T-helper 1 cell (primary cell): ENCODE data around the gene PRDM7.
"Not testable (repeated sequence)": the region's sequence is repeated elsewhere in the genome, so short reads cannot be mapped to it uniquely, and the experiment has no call there.

Source experiments
- DNase-seq, 5 donors: peaks; one replicate each; pipeline ENCODE4 v3.0.0-alpha.2; 2012 to 2020

The PRDM7 gene

DNA sequence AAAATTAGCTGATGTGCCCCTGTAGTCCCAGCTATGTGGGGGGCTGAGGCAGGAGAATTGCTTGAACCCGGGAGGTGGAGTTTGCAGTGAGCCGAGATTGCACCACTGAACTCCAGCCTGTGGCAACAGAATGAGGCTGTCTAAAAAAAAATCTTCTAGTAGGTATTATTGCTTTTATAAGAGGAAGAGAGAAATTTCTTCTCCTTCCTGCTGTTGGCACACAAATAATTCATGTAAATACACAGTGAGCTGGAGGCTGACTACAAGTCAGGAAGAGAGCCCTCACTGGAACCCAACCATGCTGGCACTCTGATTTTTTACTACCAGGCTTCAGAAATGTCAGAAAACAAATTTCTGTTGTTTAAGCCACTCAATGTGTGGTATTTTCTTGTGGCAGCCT lies 6.7 kb downstream of the PRDM7 start:
- no peak for DNase-seq

DNA sequence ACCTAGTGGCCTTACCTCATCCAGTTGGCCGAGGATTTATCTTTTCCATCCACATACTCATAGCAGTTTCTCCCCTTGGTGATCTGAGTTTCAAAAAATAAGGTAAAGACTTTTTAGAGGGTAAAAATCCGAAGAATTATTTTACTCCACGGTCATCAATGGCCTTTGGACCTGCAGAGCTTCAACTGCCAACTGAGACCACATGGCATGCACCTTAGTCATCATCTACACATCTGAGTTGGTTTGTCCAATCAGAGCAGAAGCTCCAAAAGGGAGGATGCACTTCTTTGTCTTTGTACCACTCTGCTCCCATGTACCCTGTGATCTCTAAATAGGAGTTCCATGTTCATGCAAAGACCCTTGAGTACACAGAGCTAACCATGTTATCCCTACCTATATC lies 15.7 kb downstream of the PRDM7 start:
- no peak for DNase-seq

- DNase-seq, result no peak
Measured at GRCh38 chr16:90057738-90058173, 19.4 kb downstream of the PRDM7 start.

DNA sequence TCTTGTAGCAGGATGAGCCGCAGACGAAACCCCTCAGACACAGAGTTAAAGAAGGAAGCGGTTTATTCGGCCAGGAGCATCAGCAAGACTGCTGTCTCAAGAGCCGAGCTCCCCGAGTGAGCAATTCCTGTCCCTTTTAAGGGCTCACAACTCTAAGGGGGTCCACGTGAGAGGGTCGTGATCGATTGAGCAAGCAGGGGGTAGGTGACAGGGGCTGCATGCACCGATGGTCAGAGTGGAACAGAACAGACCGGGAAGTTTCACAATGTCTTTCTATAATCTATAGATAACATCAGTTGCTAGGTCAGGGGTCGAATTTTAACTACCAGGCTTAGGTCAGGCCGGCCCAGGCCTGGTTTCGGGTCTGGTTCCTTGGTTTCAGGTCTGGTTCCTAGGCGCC lies 20.6 kb downstream of the PRDM7 start:
- not testable (repeated sequence) for DNase-seq

GRCh38 chr16:90055371-90055770 lies 21.8 kb downstream of the PRDM7 start:
- no peak for DNase-seq

DNA sequence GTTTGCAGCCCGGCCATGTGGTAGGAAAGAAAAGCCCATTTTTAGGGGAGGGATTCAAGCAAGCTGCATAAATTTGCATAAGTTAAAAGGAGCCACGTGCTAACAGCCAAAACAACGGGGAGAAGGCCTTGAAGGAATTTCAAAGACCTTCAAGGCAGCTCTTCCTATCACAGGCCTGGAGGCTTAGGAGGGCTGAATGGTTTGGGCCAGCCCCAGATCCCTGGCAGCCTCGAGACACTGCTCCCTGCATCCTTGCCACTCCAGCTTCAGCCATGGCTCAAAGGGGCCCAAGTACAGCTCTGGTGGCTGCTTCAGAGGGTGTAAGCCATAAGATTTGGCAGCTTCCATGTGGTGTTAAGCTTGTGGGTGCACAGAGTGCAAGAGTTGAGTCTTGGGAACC lies 22.6 kb downstream of the PRDM7 start:
- no peak for DNase-seq

GRCh38 chr16:90053902-90054500 lies 23.1 kb downstream of the PRDM7 start:
- no peak for DNase-seq

- no peak for DNase-seq
Measured at GRCh38 chr16:90050969-90051368, 26.2 kb downstream of the PRDM7 start.

DNA sequence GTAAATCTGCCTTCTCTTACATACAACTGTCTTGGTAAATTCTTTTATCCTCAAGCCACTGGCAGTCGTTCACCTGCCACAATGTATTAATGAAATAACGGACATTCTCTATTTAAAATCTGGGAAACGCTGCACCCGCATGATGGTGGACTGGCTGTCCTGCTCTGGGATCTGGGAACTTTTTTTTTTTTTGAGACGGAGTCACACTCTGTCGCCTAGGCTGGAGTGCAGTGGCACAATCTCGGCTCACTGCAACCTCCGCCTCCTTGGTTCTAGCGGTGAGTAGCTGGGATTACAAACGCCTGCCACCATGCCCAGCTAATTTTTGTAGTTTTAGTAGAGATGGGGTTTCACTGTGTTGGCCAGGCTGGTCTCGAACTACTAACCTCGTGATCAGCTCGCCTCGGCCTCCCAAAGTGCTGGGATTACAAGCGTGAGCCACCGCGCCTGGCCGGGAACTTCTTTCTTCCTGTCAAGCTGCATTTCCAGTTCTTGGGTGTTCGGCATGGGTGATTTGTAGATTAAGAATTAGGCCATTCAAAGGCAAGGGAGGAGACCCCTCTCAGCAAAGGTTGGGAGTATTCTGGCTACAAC lies 28.3 kb downstream of the PRDM7 start:
- no peak for DNase-seq

GRCh38 chr16:90048347-90048722 lies 28.8 kb downstream of the PRDM7 start:
- DNase-seq, result no peak

- peak in 2 of 5 donors; percentile 11 to 28 for DNase-seq
Measured at GRCh38 chr16:90047714-90048346, 29.3 kb downstream of the PRDM7 start.

- DNase-seq, result no peak
Measured at GRCh38 chr16:90046971-90047713, 30.0 kb downstream of the PRDM7 start.

DNA sequence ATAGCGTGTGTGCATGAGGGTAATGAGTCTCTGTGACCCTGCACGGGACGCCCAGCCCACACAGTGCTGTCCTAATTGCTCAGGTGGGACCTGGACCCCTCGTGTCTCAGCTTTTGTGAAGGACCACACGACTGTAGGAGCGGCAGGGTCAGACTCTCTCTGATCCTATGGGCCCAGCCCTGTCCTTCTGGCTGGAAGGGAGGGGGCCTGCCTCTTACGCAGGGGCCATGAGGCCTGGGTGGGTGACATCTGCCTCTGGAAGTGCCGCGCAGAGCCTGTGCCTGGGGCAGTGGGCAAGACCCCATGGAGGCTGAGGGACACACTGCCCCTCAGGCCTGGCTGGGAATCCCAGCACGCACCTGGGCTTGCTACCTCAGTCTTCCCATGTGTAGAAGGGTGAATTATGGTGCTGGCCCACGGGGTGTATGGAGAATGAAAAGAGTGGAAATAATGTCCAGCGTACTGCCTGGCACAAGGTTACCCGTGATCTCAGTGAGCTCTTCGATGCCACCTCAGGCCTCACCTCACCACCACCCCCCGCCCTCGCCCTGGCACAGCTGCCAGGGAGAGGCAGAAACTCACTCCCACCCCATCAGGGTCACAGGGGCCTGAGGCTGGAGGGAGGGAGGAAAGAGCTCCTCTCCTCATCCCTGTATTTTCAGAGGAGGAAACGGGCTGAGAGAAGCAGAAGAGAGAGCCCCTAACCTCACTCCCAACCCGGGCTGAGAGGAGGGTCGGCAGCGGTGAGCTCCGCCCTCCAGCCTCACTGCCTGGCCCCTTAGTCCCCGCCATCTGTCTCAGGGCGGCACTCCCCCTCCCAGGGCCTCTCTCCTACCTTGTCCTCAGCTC lies 30.8 kb downstream of the PRDM7 start:
- DNase-seq, result no peak

DNA sequence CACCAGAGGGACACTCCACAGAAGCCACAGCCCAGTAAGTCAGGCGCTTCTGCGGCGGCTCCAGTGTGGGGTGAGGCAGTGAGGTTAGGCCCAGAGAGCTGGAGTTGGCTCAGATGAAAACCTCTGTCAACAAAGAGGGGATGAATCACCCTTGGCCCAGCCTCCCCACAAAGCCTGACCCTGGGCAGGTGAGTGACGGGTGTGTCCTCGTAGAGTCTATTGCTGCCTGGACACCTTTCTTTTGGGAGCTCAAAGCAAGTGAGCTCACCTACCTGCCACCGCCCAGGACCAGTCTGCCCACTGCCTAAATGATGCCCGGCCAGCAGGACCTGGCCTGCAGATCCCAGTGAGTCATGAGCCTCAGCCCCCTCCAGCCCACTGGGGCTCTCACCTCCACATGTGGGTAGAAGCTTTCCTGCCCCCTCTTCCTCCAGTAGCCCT lies 33.0 kb downstream of the PRDM7 start:
- DNase-seq, result no peak

DNA sequence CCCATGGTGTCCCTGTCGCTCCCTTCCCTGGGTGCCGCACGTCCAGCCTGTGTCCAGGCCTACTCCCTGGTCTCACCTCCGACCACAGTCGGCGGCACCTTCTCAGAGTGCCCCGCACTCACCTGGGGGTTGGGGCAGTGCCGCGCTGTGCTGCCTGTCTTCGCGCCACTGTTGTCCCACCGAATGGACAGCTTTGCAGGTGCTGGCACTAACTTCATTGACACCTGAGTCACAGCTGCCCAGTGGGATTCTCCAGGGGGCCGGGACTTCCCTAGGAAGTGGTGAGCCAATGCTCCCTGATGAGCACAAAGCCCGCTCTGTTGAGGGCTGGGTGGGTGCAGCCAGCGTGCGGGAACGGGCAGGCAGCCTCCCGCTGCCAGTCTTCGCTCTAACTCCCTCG lies 33.6 kb downstream of the PRDM7 start:
- no peak for DNase-seq

GRCh38 chr16:90042946-90043514 lies 34.1 kb downstream of the PRDM7 start:
- no peak for DNase-seq

DNA sequence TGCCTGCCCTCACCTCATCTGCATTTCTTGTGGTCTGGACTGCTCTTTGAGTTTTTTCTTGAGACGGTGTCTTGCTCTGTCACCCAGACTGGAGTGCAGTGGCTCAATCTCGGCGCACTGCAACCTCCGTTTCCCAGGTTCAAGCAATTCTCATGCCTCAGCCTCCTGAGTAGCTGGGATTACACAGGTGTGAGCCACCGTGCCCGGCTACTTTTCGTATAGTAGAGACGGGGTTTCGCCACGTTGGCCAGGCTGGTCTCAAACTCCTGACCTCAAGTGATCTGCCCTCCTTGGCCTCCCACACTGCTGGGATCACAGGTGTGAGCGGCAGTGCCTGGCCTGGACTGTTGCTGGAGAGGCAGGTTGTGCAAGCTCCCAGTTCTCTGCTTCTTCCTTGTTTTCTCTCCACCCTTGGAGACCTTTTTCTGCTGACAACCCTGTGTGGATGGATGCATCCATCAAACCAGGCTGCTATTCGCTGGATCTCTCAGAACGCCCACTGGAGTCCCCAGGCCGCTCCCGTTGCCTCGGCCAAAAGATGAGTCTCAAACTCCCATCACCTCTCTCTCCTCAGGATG lies 35.1 kb downstream of the PRDM7 start:
- no peak for DNase-seq

DNA sequence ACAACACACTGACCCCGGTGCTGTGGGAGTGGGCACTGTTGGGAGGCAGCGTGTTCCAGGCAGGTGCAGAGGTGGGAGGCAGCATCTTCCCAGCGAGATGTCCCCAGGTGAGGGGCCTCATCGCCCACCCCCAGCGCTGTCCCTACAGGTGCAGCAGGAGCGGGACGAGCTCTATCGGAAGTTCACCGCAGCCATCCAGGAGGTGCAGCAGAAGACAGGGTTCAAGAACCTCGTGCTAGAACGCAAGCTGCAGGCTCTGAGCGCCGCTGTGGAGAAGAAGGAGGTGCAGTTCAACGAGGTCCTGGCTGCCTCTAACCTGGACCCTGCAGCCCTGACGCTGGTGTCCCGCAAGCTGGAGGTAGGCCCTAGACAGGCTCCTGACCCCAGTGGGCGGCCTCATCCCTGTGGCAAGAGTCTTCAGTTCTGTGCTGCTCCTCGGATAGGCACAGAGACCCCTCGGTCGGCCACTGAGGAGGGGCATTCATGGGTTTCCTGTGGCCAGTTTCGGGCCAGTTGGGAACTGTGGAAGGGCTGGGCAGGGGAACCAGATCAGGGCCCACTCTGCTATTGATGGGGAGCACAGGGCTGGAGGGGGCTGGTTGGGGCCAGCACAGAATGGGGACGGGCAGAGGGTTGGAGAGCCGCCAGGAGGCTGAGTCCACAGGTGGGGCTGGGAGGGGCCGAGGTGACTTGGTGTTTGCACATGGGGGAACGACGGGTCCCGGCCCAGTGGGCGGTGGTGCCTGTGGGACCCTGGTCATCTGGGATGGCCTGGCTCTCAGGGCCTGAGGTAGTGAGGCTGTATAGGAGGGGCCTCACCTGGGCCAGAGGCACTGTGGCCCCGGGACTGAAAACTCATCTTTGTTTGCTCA lies 36.7 kb downstream of the PRDM7 start:
- DNase-seq, result no peak

DNA sequence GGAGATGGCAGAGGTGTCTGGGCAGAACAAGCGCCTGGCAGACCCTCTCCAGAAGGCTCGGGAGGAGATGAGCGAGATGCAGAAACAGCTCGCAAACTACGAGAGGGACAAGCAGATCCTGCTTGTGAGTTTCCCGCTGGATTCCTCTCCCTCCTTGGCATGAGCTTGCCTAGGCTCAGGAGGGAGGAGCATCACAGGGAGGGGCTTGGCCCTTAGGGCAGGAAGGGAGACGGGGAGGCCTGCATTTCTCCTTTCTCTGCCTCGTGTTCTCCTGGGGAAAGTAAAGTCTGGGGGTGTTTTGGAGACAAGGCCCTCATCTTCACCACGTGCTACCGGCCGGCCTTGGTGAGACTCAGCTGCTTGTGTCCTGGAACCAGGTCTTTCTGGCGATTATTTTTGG lies 39.9 kb downstream of the PRDM7 start:
- no peak for DNase-seq

- no peak for DNase-seq
Measured at GRCh38 chr16:90035902-90036301, 41.2 kb downstream of the PRDM7 start.

GRCh38 chr16:90034504-90034903 lies 42.6 kb downstream of the PRDM7 start:
- DNase-seq, result no peak
